NCI-H2081 treated with DMSO at 0.1 percent for 48 hours (cell line): ENCODE data around the gene C1orf74.
"Not testable (repeated sequence)": the region's sequence is repeated elsewhere in the genome, so short reads cannot be mapped to it uniquely, and the experiment has no call there.

ENCODE experiments used
- DNase-seq: peaks from one replicate; lab custom pipeline; 2025; lab: John Stamatoyannopoulos, UW

The C1orf74 gene

GRCh38 chr1:209805875-209806760 is 21.8 kb upstream of the C1orf74 start, which contains the start of gene IRF6:
Gene IRF6, minus strand, starts transcription at chr1:209806142. Its CDS starts 4,729 bp downstream, at chr1:209801413.
- peak; percentile 73 for DNase-seq

GRCh38 chr1:209805341-209805781 is 21.0 kb upstream of the C1orf74 start:
- no peak for DNase-seq

- DNase-seq, result no peak
Measured at GRCh38 chr1:209803568-209803967, 19.2 kb upstream of the C1orf74 start.

- no peak for DNase-seq
Measured at GRCh38 chr1:209802780-209803152, 18.4 kb upstream of the C1orf74 start.

GRCh38 chr1:209802117-209802779 is 17.9 kb upstream of the C1orf74 start:
- no peak for DNase-seq

- no peak for DNase-seq
Measured at GRCh38 chr1:209800984-209801834, 16.9 kb upstream of the C1orf74 start.

- no peak for DNase-seq
Measured at GRCh38 chr1:209797978-209798639, 13.8 kb upstream of the C1orf74 start.

- not testable (repeated sequence) for DNase-seq
Measured at GRCh38 chr1:209793711-209794110, 9.4 kb upstream of the C1orf74 start.

GRCh38 chr1:209791920-209792319 is 7.6 kb upstream of the C1orf74 start:
- DNase-seq, result no peak

GRCh38 chr1:209790286-209791193 is 6.2 kb upstream of the C1orf74 start:
- no peak for DNase-seq

GRCh38 chr1:209789245-209789644 is 4.9 kb upstream of the C1orf74 start:
- no peak for DNase-seq

GRCh38 chr1:209787551-209787950 is 3.2 kb upstream of the C1orf74 start:
- no peak for DNase-seq

GRCh38 chr1:209786146-209786545 is 1.8 kb upstream of the C1orf74 start:
- no peak for DNase-seq

GRCh38 chr1:209785592-209785991 is 1.2 kb upstream of the C1orf74 start:
- no peak for DNase-seq

GRCh38 chr1:209783386-209783785 is 973 bp downstream of the C1orf74 start:
- no peak for DNase-seq

- DNase-seq, result no peak
Measured at GRCh38 chr1:209780268-209780667, 4.1 kb downstream of the C1orf74 start.

- no peak for DNase-seq
Measured at GRCh38 chr1:209778102-209778501, 6.3 kb downstream of the C1orf74 start.

- no peak for DNase-seq
Measured at GRCh38 chr1:209777587-209777986, 6.8 kb downstream of the C1orf74 start.

- DNase-seq, result no peak
Measured at GRCh38 chr1:209775678-209776077, 8.7 kb downstream of the C1orf74 start.

GRCh38 chr1:209774592-209774991 is 9.8 kb downstream of the C1orf74 start:
- no peak for DNase-seq

- no peak for DNase-seq
Measured at GRCh38 chr1:209772126-209772525, 12.2 kb downstream of the C1orf74 start.
